Measurements from ENCODE around the gene DPF3. TPM values are rescaled to one million over a fixed set of nuclear protein-coding genes. Genes with fewer than 3 reads are reported as not detected.

DPF3 gene
- total RNA-seq, 2 donors from 2014 or later = 0.78 to 4.0 TPM

- no peaks in the 10 kb centered on the region for H3K9me3 ChIP-seq
- no peak overlapping the region for H3K27ac ChIP-seq
- no peak for TF ChIP-seq POLR2A (IDR thresholded peaks at IDR 0.05)
- TF ChIP-seq, protein P1, sequence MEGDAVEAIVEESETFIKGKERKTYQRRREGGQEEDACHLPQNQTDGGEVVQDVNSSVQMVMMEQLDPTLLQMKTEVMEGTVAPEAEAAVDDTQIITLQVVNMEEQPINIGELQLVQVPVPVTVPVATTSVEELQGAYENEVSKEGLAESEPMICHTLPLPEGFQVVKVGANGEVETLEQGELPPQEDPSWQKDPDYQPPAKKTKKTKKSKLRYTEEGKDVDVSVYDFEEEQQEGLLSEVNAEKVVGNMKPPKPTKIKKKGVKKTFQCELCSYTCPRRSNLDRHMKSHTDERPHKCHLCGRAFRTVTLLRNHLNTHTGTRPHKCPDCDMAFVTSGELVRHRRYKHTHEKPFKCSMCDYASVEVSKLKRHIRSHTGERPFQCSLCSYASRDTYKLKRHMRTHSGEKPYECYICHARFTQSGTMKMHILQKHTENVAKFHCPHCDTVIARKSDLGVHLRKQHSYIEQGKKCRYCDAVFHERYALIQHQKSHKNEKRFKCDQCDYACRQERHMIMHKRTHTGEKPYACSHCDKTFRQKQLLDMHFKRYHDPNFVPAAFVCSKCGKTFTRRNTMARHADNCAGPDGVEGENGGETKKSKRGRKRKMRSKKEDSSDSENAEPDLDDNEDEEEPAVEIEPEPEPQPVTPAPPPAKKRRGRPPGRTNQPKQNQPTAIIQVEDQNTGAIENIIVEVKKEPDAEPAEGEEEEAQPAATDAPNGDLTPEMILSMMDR (IDR thresholded peaks at IDR 0.05) = no peak
- H3K4me3 ChIP-seq = no peak overlapping the region
- peaks cover 10% of the 10 kb centered on the region for H3K4me1 ChIP-seq
- intact Hi-C loops (cut with DNase I) = no loop called here
- WGBS, 2 donors = 82 to 87% methylated on average over 12 of the region's 12 CpGs
- no peak for ATAC-seq
- H3K36me3 ChIP-seq (replicated peaks in 1 of 2; ENCODE audit: insufficient read depth in 1 of 2, low read depth in 2 of 2) = no peaks in the 10 kb centered on the region
- DNase-seq = no peak
- no peaks in the 10 kb centered on the region for H3K27me3 ChIP-seq
Measured at GRCh38 chr14:72609205-72609916, 284.5 kb downstream of the DPF3 start.

GRCh38 chr14:72608391-72609204, 285.3 kb downstream of the DPF3 start:
- no peaks in the 10 kb centered on the region for H3K9me3 ChIP-seq
- no peaks in the 10 kb centered on the region for H3K36me3 ChIP-seq (replicated peaks in 1 of 2; ENCODE audit: insufficient read depth in 1 of 2, low read depth in 2 of 2)
- no peak overlapping the region for H3K27ac ChIP-seq
- intact Hi-C loops (cut with DNase I) = no loop called here
- 72 to 76% methylated on average over 7 to 8 of the region's 8 CpGs for WGBS, 2 donors
- DNase-seq = no peak
- no peak for ATAC-seq
- TF ChIP-seq, protein P1 (IDR thresholded peaks at IDR 0.05) = no peak
- TF ChIP-seq POLR2A (IDR thresholded peaks at IDR 0.05) = no peak
- H3K4me3 ChIP-seq = no peak overlapping the region
- H3K4me1 ChIP-seq = peaks cover 10% of the 10 kb centered on the region
- no peaks in the 10 kb centered on the region for H3K27me3 ChIP-seq

- no peak for ATAC-seq
- WGBS, 2 donors = 86 to 90% methylated on average over 12 of the region's 12 CpGs
- H3K4me1 ChIP-seq = no peaks in the 10 kb centered on the region
- no peaks in the 10 kb centered on the region for H3K36me3 ChIP-seq (replicated peaks in 1 of 2; ENCODE audit: insufficient read depth in 1 of 2, low read depth in 2 of 2)
- DNase-seq = no peak
- no peaks in the 10 kb centered on the region for H3K27me3 ChIP-seq
- no peak overlapping the region for H3K27ac ChIP-seq
- TF ChIP-seq, protein P1 (IDR thresholded peaks at IDR 0.05) = no peak
- H3K4me3 ChIP-seq = no peak overlapping the region
- no peaks in the 10 kb centered on the region for H3K9me3 ChIP-seq
- intact Hi-C loops (cut with DNase I) = no loop called here
Measured at GRCh38 chr14:72607386-72608130, 286.3 kb downstream of the DPF3 start.

- DNase-seq (no peak), ATAC-seq (no peak)
- Histone ChIP-seq H3K27me3 (no peaks in the 10 kb centered on the region), H3K9me3 (no peaks in the 10 kb centered on the region), H3K4me1 (no peaks in the 10 kb centered on the region), H3K4me3 (no peak overlapping the region), H3K36me3 (replicated peaks in 1 of 2; ENCODE audit: insufficient read depth in 1 of 2, low read depth in 2 of 2) (no peaks in the 10 kb centered on the region), H3K27ac (no peak overlapping the region)
- intact Hi-C loops (cut with DNase I) = no loop called here
- WGBS, 2 donors = 60 to 92% methylated on average over 1 of the region's 1 CpG
- no peak for TF ChIP-seq POLR2A (IDR thresholded peaks at IDR 0.05)
- TF ChIP-seq, protein P1 (IDR thresholded peaks at IDR 0.05) = no peak
Measured at GRCh38 chr14:72606879-72607278, 287.0 kb downstream of the DPF3 start.
